Liver (tissue), 9 donors: Measurements from ENCODE around the gene ENAH. TPM values are rescaled to one million over a fixed set of nuclear protein-coding genes. Genes with fewer than 3 reads are reported as not detected.

Source experiments
- DNase-seq: peaks from one replicate; pipeline ENCODE4 v3.0.0-alpha.2; 2017; ENCODE audit warnings: low spot score
- H3K27ac ChIP-seq, 2 donors: one replicate each; pipeline ENCODE4 v1.7.0; 2013; ENCODE audit warnings: inconsistent platforms in 2 of 2, low read length in 2 of 2, control low read depth in 1 of 2, low read depth in 1 of 2, mild to moderate bottlenecking in 1 of 2
- H3K27me3 ChIP-seq, 4 donors: one replicate each; pipeline versions ENCODE4 v1.6.1 to v1.7.0; 2013; ENCODE audit warnings: low read length in 3 of 4, inconsistent platforms in 1 of 4, mild to moderate bottlenecking in 1 of 4, moderate library complexity in 1 of 4; ENCODE audit not compliant: control insufficient read depth in 4 of 4, insufficient read depth in 4 of 4
- H3K36me3 ChIP-seq, 4 donors: one replicate each; pipeline versions ENCODE4 v1.6.1 to v1.7.0; 2013; ENCODE audit warnings: low read length in 3 of 4, mild to moderate bottlenecking in 3 of 4, low read depth in 1 of 4, moderate library complexity in 1 of 4; ENCODE audit not compliant: control insufficient read depth in 4 of 4, insufficient read depth in 3 of 4
- H3K4me1 ChIP-seq, 4 donors: one replicate each; pipeline versions ENCODE4 v1.6.1 to v1.7.0; 2013; ENCODE audit warnings: low read length in 3 of 4, mild to moderate bottlenecking in 3 of 4, moderate library complexity in 1 of 4; ENCODE audit not compliant: control insufficient read depth in 4 of 4, insufficient read depth in 4 of 4
- H3K4me3 ChIP-seq, 3 donors: one replicate each; pipeline versions ENCODE4 v1.6.1 to v1.7.0; 2013; ENCODE audit warnings: low read length in 3 of 3, control low read depth in 1 of 3, low read depth in 1 of 3, mild to moderate bottlenecking in 1 of 3
- H3K9ac ChIP-seq, 2 donors: one replicate each; pipeline ENCODE4 v1.7.0; 2013; ENCODE audit warnings: low read length in 2 of 2, mild to moderate bottlenecking in 2 of 2, moderate library complexity in 2 of 2, control low read depth in 1 of 2, low read depth in 1 of 2
- H3K9me3 ChIP-seq, 4 donors: one replicate each; pipeline versions ENCODE4 v1.6.1 to v1.7.0; 2013; ENCODE audit warnings: low read length in 3 of 4; ENCODE audit not compliant: control insufficient read depth in 4 of 4
- CTCF ChIP-seq: fragments of 150-350 bp; IDR thresholded peaks from 2 replicates; pipeline ENCODE4 v1.5.1; 2017; ENCODE audit warnings: improper control_type of control experiment, low read depth, low read length; ENCODE audit not compliant: missing input control
- EGR1 ChIP-seq, 2 donors: IDR thresholded peaks; 2 replicates each; pipeline ENCODE4 v1.6.1; 2016 to 2018; ENCODE audit warnings: antibody characterized with exemption in 2 of 2, low read depth in 2 of 2
- GABPA ChIP-seq, 2 donors: IDR thresholded peaks in 1 of 2; conservative IDR thresholded peaks in 1 of 2; 2 replicates each; pipeline ENCODE4 v1.6.1; 2016; ENCODE audit warnings: antibody characterized with exemption in 2 of 2, mild to moderate bottlenecking in 1 of 2, moderate library complexity in 1 of 2
- HNF4A ChIP-seq, 2 donors: conservative IDR thresholded peaks; 2 replicates each; pipeline ENCODE4 v1.6.1; 2016; ENCODE audit warnings: antibody characterized with exemption in 2 of 2, mild to moderate bottlenecking in 2 of 2
- JUND ChIP-seq, 2 donors: IDR thresholded peaks; 2 replicates each; pipeline ENCODE4 v1.6.1; 2016; ENCODE audit warnings: antibody characterized with exemption in 2 of 2
- MAX ChIP-seq: IDR thresholded peaks from 2 replicates; pipeline ENCODE4 v1.6.1; 2016; ENCODE audit warnings: antibody characterized with exemption
- NR2F2 ChIP-seq: IDR thresholded peaks from 2 replicates; pipeline ENCODE4 v1.6.1; 2016; ENCODE audit warnings: antibody characterized with exemption
- SP1 ChIP-seq: IDR thresholded peaks from 2 replicates; pipeline ENCODE4 v1.6.1; 2018; ENCODE audit warnings: antibody characterized with exemption, mild to moderate bottlenecking
- TAF1 ChIP-seq: conservative IDR thresholded peaks from 2 replicates; pipeline ENCODE4 v1.6.1; 2016; ENCODE audit warnings: antibody characterized with exemption, mild to moderate bottlenecking
- YY1 ChIP-seq: IDR thresholded peaks from 2 replicates; pipeline ENCODE4 v1.6.1; 2016; ENCODE audit warnings: antibody characterized with exemption, mild to moderate bottlenecking
- ZBTB33 ChIP-seq: IDR thresholded peaks from 2 replicates; pipeline ENCODE4 v1.6.1; 2016; ENCODE audit warnings: antibody characterized with exemption
- WGBS: extraction: QIAGEN DNeasy Blood & Tissue Kit; methylation state at CpG from one replicate; pipeline ENCODE4 v1.1.7; 2013; 5-methylcytosine and 5-hydroxymethylcytosine counted together
- polyA plus RNA-seq, 2 donors: library from polyadenylated mRNA; stranded (reverse) in 1 of 2; unstranded in 1 of 2; fragments of 200-250 nt in 1 of 2; fragments of >200 nt in 1 of 2; fragmentation: Nextera tagmentation in 1 of 2; extraction: Ambion mirVana in 1 of 2; gene quantifications; one replicate each; pipeline versions ENCODE4 v1.2.1 to v1.2.3, GENCODE V29; 2013 to 2015
- total RNA-seq, 2 donors: library from RNA; depleted of rRNA; stranded (reverse); fragments of >200 nt; gene quantifications; one replicate each; pipeline ENCODE4 v1.2.3, GENCODE V29; 2014
- donor health status: healthy.
- donor health status: healthy.
- donor health status: healthy.
- donor health status: healthy.
- donor health status: healthy.

Gene ENAH
- total and polyA plus RNA-seq, 4 donors = 2.8 to 8.4 (median 4.5) TPM

GRCh38 chr1:225559326-225559725 lies 93.6 kb downstream of the ENAH start:
- 95% methylated on average over 2 of the region's 2 CpGs for WGBS

GRCh38 chr1:225556694-225557093 lies 96.2 kb downstream of the ENAH start:
- no peaks in the 10 kb centered on the region for H3K27me3 ChIP-seq
- H3K4me3 ChIP-seq = no peak overlapping the region
- no peaks in the 10 kb centered on the region for H3K36me3 ChIP-seq
- peaks cover 0 to 4% (median 2%) of the 10 kb centered on the region in 4 donors for H3K9me3 ChIP-seq
- DNase-seq = no peak
- no peak overlapping the region for H3K9ac ChIP-seq
- H3K4me1 ChIP-seq = no peaks in the 10 kb centered on the region
- WGBS = 89% methylated on average over 1 of the region's 1 CpG
- no peak for TF ChIP-seq YY1
- no peak for TF ChIP-seq NR2F2
- TF ChIP-seq ZBTB33 = no peak
- TF ChIP-seq HNF4A (conservative IDR thresholded peaks at IDR 0.05) = no peak
- TF ChIP-seq MAX = no peak
- no peak overlapping the region for H3K27ac ChIP-seq

More at GRCh38 chr1:225559326-225559725, 93.6 kb downstream of the ENAH start:
- Histone ChIP-seq H3K27ac (no peak overlapping the region), H3K9ac (no peak overlapping the region), H3K4me1 (no peaks in the 10 kb centered on the region), H3K9me3 (peaks cover 0 to 4% (median 2%) of the 10 kb centered on the region in 4 donors), H3K36me3 (no peaks in the 10 kb centered on the region), H3K27me3 (no peaks in the 10 kb centered on the region), H3K4me3 (no peak overlapping the region)
- DNase-seq = no peak
- no peak for TF ChIP-seq SP1
- no peak for TF ChIP-seq CTCF
- no peak for TF ChIP-seq GABPA (IDR thresholded peaks at IDR 0.05 in 1 of 2, conservative IDR thresholded peaks at IDR 0.05 in 1 of 2)

GRCh38 chr1:225555821-225556220 lies 97.1 kb downstream of the ENAH start:
- H3K9ac ChIP-seq = no peak overlapping the region
- 93% methylated on average over 4 of the region's 4 CpGs for WGBS
- H3K27me3 ChIP-seq = no peaks in the 10 kb centered on the region
- H3K9me3 ChIP-seq = peaks cover 0 to 4% (median 2%) of the 10 kb centered on the region in 4 donors
- no peaks in the 10 kb centered on the region for H3K36me3 ChIP-seq
- H3K4me1 ChIP-seq = no peaks in the 10 kb centered on the region
- no peak for DNase-seq
- H3K4me3 ChIP-seq = no peak overlapping the region
- TF ChIP-seq YY1 (no peak), TAF1 (no peak), EGR1 (IDR thresholded peaks at IDR 0.05; ENCODE audit: low read depth in 2 of 2) (no peak), JUND (IDR thresholded peaks at IDR 0.05) (no peak), CTCF (no peak), NR2F2 (no peak)
- H3K27ac ChIP-seq = no peak overlapping the region
